GM12878 (cell line): ENCODE measurements around the gene DCAF17. TPM values are rescaled to one million over a fixed set of nuclear protein-coding genes. Genes with fewer than 3 reads are reported as not detected.

Experiments used
- BRCA1 ChIP-seq: IDR thresholded peaks from 2 replicates; pipeline ENCODE4 v1.6.1; 2011; ENCODE audit warnings: low read depth, low read length, improper control_type of control experiment
- CBFB ChIP-seq: IDR thresholded peaks from 2 replicates; pipeline ENCODE4 v1.6.1; 2016; ENCODE audit warnings: antibody characterized with exemption, low read depth
- CBX5 ChIP-seq: sonication (generic); IDR thresholded peaks from 2 replicates; pipeline ENCODE4 v1.6.1; 2016; ENCODE audit warnings: low read depth, moderate library complexity, mild to moderate bottlenecking, inconsistent platforms
- EP300 ChIP-seq, 2 experiments: fragments of 150-350 bp in 1 of 2; IDR thresholded peaks; 2 replicates each; pipeline ENCODE4 v1.6.1; 2011 to 2012; ENCODE audit warnings: low read depth in 2 of 2, low read length in 2 of 2, borderline replicate concordance in 1 of 2, improper control_type of control experiment in 1 of 2, inconsistent platforms in 1 of 2; ENCODE audit not compliant: control insufficient read depth in 1 of 2
- ETV6 ChIP-seq, 2 experiments: fragments of 450-650 bp in 1 of 2; IDR thresholded peaks in 1 of 2; conservative IDR thresholded peaks in 1 of 2; 2 replicates each; pipeline ENCODE4 v1.6.1; 2014; ENCODE audit warnings: antibody characterized with exemption in 1 of 2, borderline replicate concordance in 1 of 2, low read depth in 1 of 2, mild to moderate bottlenecking in 1 of 2, moderate library complexity in 1 of 2
- GABPA ChIP-seq: IDR thresholded peaks from 2 replicates; pipeline ENCODE4 v1.6.1; 2014; ENCODE audit warnings: antibody characterized with exemption, low read depth, mild to moderate bottlenecking, inconsistent platforms
- MLLT1 ChIP-seq: fragments of 450-650 bp; IDR thresholded peaks from 2 replicates; pipeline ENCODE4 v1.6.1; 2016; ENCODE audit warnings: mild to moderate bottlenecking
- NBN ChIP-seq: fragments of 450-650 bp; IDR thresholded peaks from 2 replicates; pipeline ENCODE4 v1.6.1; 2016
- NFIC ChIP-seq: IDR thresholded peaks from 2 replicates; pipeline ENCODE4 v1.6.1; 2012; ENCODE audit warnings: low read depth, mild to moderate bottlenecking, inconsistent platforms, low read length, moderate library complexity
- POU2F2 ChIP-seq: IDR thresholded peaks from 3 replicates; pipeline ENCODE4 v1.6.1; 2011; ENCODE audit warnings: low read depth, mild to moderate bottlenecking, low read length, borderline replicate concordance
- RCOR1 ChIP-seq: conservative IDR thresholded peaks from 2 replicates; pipeline ENCODE4 v1.6.1; 2012; ENCODE audit warnings: low read depth, low read length, improper control_type of control experiment
- SMARCA5 ChIP-seq: fragments of 450-650 bp; IDR thresholded peaks from 2 replicates; pipeline ENCODE4 v1.6.1; 2017; ENCODE audit warnings: mild to moderate bottlenecking
- SP1 ChIP-seq: IDR thresholded peaks from one replicate; pipeline ENCODE4 v1.6.1; 2011; ENCODE audit warnings: low read depth, low read length
- ZNF24 ChIP-seq: fragments of 450-650 bp; IDR thresholded peaks from 2 replicates; pipeline ENCODE4 v1.6.1; 2017; ENCODE audit warnings: antibody characterized with exemption, mild to moderate bottlenecking
- polyA plus RNA-seq, 11 experiments: library from polyadenylated mRNA; depleted of rRNA in 4 of 11; unstranded in 6 of 11; stranded (reverse) in 5 of 11; fragments of >200 nt; fragmentation: Nextera tagmentation in 4 of 11; fragmentation: Illumina TruSeq in 1 of 11; extraction: Ambion mirVana in 4 of 11; extraction: Trizol in 1 of 11; gene quantifications; 1 replicate in 1 of 11; 2 replicates in 10 of 11; pipeline versions ENCODE4 v1.2.1 to v1.2.3, GENCODE V29; 2011 to 2016; ENCODE audit warnings: inconsistent platforms in 2 of 11, missing spikeins in 2 of 11, low read depth in 1 of 11
- total RNA-seq, 4 experiments: library from RNA; depleted of rRNA in 3 of 4; stranded (reverse); fragments of >200 nt in 3 of 4; fragmentation: Illumina TruSeq in 1 of 4; extraction: Trizol in 1 of 4; gene quantifications; 2 replicates each; pipeline versions ENCODE4 v1.2.1 to v1.2.3, GENCODE V29; 2013 to 2021
- TF ChIP-seq, protein P1 (sequence below): IDR thresholded peaks from 2 replicates; pipeline ENCODE4 v1.6.1; 2012; ENCODE audit warnings: low read depth, low read length, improper control_type of control experiment
- TF ChIP-seq, protein P2 (sequence below): fragments of 450-650 bp; formaldehyde crosslinking; IDR thresholded peaks from 2 replicates; pipeline ENCODE4 v1.4.0; 2020; ENCODE audit warnings: mild to moderate bottlenecking, moderate library complexity
- TF ChIP-seq, protein P3 (sequence below): fragments of 450-650 bp; IDR thresholded peaks from 2 replicates; pipeline ENCODE4 v1.6.1; 2017; ENCODE audit warnings: mild to moderate bottlenecking, low read depth, inconsistent platforms; ENCODE audit not compliant: poor library complexity, severe bottlenecking

The DCAF17 gene
- total and polyA plus RNA-seq, 10 of the 15 experiments (the other 5 are each of a cell fraction or from before 2014, with no cell fraction given), result 5.2 to 32.9 (median 23.4) TPM

DNA sequence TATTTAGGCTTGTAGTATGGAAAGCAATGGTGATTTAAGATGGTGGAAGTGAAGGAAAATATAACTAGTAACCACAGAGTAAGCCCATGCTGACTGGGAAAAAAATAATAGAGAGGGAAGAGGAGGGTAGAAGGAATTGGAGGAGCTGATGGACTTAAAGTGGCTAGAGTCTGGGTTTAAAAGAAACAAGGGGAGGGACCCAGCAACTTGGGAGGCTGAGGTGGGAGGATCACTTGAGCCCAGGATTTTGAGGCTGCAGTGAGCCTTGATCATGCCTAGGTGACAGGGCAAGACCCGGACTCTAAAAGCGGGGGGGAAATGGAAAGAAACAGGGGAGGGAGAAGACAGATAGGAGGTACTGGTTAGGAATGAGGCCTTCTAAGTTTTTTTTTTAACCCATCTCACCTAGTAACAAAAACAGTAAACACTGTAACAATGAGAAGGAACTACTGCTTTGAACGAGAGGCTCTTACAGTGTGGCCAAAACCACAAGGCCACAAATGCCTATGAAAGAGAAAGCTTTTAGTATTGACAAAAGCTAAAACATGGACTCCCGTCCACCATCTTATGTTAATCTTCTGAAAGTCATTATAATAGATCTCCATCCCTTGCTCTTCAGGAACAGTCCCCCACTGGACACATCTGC, 26.9 kb upstream of the DCAF17 start (continued):
- 0 out of 2 replicates have a peak, but pooled peaks have one; percentile 42 for TF ChIP-seq ZNF24
- peak; percentile 53; the same call in 1 of the 2 replicates for TF ChIP-seq NBN
- 0 out of 2 replicates have a peak, but pooled peaks have one; percentile 7 for TF ChIP-seq GABPA
- no peak for TF ChIP-seq BRCA1
- peak; percentile 81 for TF ChIP-seq MLLT1
- TF ChIP-seq, protein P1, sequence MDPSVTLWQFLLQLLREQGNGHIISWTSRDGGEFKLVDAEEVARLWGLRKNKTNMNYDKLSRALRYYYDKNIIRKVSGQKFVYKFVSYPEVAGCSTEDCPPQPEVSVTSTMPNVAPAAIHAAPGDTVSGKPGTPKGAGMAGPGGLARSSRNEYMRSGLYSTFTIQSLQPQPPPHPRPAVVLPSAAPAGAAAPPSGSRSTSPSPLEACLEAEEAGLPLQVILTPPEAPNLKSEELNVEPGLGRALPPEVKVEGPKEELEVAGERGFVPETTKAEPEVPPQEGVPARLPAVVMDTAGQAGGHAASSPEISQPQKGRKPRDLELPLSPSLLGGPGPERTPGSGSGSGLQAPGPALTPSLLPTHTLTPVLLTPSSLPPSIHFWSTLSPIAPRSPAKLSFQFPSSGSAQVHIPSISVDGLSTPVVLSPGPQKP, result no peak
- 0 out of 2 replicates have a peak, but pooled peaks have one; percentile 57 for TF ChIP-seq SMARCA5
- peak; percentile 81 for TF ChIP-seq NFIC
- TF ChIP-seq, protein P2, sequence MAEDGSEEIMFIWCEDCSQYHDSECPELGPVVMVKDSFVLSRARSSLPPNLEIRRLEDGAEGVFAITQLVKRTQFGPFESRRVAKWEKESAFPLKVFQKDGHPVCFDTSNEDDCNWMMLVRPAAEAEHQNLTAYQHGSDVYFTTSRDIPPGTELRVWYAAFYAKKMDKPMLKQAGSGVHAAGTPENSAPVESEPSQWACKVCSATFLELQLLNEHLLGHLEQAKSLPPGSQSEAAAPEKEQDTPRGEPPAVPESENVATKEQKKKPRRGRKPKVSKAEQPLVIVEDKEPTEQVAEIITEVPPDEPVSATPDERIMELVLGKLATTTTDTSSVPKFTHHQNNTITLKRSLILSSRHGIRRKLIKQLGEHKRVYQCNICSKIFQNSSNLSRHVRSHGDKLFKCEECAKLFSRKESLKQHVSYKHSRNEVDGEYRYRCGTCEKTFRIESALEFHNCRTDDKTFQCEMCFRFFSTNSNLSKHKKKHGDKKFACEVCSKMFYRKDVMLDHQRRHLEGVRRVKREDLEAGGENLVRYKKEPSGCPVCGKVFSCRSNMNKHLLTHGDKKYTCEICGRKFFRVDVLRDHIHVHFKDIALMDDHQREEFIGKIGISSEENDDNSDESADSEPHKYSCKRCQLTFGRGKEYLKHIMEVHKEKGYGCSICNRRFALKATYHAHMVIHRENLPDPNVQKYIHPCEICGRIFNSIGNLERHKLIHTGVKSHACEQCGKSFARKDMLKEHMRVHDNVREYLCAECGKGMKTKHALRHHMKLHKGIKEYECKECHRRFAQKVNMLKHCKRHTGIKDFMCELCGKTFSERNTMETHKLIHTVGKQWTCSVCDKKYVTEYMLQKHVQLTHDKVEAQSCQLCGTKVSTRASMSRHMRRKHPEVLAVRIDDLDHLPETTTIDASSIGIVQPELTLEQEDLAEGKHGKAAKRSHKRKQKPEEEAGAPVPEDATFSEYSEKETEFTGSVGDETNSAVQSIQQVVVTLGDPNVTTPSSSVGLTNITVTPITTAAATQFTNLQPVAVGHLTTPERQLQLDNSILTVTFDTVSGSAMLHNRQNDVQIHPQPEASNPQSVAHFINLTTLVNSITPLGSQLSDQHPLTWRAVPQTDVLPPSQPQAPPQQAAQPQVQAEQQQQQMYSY (CRISPR knock-in tag), result 0 out of 2 replicates have a peak, but pooled peaks have one; percentile 30
- 0 out of 2 replicates have a peak, but pooled peaks have one; percentile 55 for TF ChIP-seq CBX5
- peak; percentile 72; the same call in 1 of the 3 replicates for TF ChIP-seq POU2F2
- peak; percentile 94 for TF ChIP-seq CBFB
- TF ChIP-seq ETV6 (conservative IDR thresholded peaks at IDR 0.05 in 1 of 2, IDR thresholded peaks at IDR 0.05 in 1 of 2; ENCODE audit: borderline replicate concordance in 1 of 2, low read depth in 1 of 2), result peak in 1 of 2 experiments; percentile 37; a peak in 1 of 4 replicates
- TF ChIP-seq RCOR1, result no peak
- TF ChIP-seq, protein P3, sequence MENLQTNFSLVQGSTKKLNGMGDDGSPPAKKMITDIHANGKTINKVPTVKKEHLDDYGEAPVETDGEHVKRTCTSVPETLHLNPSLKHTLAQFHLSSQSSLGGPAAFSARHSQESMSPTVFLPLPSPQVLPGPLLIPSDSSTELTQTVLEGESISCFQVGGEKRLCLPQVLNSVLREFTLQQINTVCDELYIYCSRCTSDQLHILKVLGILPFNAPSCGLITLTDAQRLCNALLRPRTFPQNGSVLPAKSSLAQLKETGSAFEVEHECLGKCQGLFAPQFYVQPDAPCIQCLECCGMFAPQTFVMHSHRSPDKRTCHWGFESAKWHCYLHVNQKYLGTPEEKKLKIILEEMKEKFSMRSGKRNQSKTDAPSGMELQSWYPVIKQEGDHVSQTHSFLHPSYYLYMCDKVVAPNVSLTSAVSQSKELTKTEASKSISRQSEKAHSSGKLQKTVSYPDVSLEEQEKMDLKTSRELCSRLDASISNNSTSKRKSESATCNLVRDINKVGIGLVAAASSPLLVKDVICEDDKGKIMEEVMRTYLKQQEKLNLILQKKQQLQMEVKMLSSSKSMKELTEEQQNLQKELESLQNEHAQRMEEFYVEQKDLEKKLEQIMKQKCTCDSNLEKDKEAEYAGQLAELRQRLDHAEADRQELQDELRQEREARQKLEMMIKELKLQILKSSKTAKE, result peak; percentile 28
- peak; percentile 54 to 94; a peak in 3 of 4 replicates for TF ChIP-seq EP300 (IDR thresholded peaks at IDR 0.05; ENCODE audit: borderline replicate concordance in 1 of 2, control insufficient read depth in 1 of 2, low read depth in 2 of 2, low read length in 2 of 2)
- peak; percentile 35 for TF ChIP-seq SP1
